RPMI8226 (cell line): ENCODE measurements around the gene SLC25A30.
A peak's percentile ranks its signal among the peaks of the same experiment; 100 is the strongest.

Experiments
- DNase-seq: peaks from one replicate; pipeline ENCODE4 v3.0.0-alpha.2; 2015

Gene SLC25A30

DNA sequence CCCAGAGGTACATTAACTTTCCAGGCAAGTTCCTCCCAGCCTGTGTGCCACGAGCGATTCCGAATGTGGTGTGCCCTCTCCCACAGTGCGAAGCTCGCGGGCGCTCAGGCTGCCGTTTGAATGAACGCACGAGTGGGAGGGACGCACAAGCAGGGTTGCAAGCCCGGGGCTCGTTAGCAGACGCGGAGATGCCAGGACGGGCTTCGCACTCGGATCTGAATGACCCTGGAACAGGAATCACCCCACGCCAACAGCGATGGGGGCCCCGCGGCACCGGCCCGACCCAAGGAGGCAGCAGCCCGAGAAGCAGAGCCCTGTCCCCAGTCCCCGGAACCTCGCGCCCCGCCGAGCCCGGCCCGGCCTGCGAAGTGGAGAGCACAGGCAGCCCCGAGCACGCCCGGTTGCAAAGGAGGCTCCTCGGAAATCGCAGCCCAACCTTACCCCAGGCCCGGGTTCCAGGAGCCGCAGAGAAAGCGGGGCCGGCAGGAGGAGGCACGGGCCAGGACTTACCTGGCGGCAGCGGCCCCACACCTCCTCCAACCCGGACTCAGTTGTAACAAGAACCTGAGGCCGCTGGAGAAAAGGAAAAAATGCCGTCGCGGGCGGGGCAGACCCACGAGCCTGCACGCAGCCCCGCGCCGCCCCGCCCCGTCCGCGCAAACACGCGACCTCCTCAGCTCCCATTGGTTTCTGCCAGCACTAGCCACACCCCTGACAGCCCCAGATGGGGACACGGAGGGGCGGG lies at the start of gene SLC25A30:
TSS of gene SLC25A30 (minus strand) at position 584 of the 745 bp plus-strand sequence. CDS start 6,948 bp downstream, outside the sequence.
- peak; percentile 85 for DNase-seq

GRCh38 chr13:45466359-45466758 lies 48.2 kb upstream of the SLC25A30 start:
- DNase-seq = no peak

DNA sequence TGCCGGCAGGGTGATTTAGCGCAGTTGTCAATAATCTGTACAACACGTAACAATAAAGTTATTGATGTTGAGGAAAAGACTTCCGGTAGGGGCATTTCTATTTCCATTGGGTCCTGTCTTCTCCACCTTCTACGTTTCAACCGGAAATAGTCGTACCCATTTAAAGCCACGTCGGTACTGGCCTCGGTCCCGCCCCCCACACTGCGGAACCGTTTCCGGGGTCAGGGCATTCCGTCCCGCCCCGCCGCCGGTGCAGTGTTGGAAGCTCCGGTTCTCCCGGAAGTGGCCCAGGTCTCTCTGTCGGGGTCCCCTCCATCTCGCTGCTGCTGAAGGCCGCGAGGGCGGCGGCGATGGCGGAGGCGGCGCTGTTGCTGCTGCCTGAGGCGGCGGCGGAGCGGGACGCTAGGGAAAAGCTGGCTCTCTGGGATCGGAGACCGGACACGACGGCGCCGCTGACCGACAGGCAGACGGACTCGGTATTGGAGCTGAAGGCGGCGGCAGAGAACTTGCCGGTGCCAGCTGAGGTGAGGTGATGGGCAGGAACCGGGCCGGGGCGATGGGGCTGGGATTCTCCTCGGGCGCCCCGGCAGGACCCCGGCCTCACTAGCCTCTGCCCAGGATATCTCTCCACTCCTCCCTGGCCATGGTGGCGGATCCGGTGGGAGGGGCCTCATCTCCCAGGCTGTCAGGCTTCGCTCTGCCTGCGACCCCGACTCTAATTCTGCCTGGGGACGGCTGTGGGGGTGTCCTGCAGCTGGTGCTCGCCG lies 46.7 kb upstream of the SLC25A30 start, which contains the start of gene COG3:
TSS of gene COG3 (plus strand) at position 253 of the 767 bp plus-strand sequence. CDS start at position 351, 98 bp downstream.
- DNase-seq = peak; percentile 93

DNA sequence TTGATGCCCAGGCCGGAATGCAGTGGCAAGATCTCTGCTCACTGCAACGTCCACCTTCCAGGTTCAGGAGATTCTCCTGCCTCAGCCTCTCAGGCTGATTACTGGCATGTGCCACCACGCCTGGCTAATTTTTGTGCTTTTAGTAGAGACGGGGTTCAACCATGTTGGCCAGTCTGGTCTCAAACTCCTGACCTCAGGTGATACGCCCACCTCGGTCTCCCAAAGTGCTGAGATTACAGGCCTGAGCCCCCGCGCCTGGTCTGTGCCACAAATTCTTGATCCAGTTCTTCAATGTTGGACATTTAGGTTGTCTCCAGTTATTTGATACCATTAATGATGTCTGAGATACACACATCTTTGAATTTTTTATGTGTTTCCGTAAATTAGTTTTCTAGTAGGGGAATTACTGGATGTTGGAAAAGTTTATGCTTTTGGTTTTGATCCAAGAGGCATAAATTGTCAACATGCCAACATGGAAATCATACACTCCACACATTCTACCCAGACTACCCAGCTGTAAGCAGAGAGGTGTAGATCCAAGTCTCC lies 46.0 kb upstream of the SLC25A30 start:
- no peak for DNase-seq

- DNase-seq = no peak
These were observed 38.2 kb upstream of the SLC25A30 start for GRCh38 chr13:45456196-45456972.

DNA sequence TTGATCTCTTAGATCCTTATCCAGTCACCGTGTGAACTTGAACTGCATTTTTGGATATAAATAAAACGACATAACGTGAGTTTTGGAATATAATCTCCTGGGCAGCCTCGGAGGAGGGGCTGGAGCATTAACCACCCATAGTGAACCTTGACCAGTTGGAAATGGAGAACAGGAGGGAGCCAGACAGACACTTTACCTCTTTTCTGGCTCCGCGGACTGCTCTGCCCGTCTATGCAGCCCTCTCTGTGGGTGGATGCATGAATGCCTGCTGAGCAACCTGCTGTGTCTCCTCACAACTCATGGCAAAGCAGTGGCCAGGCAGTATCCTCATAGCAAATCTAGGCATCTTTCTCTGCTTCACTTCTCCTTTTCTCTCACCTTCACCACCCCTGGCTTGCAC lies 36.0 kb upstream of the SLC25A30 start:
- DNase-seq = no peak

- no peak for DNase-seq
These were observed 33.1 kb upstream of the SLC25A30 start for GRCh38 chr13:45451282-45451681.

- DNase-seq = no peak
These were observed 30.9 kb upstream of the SLC25A30 start for GRCh38 chr13:45448965-45449559.

- DNase-seq = no peak
These were observed 29.0 kb upstream of the SLC25A30 start for GRCh38 chr13:45447050-45447661.

- no peak for DNase-seq
These were observed 28.0 kb upstream of the SLC25A30 start for GRCh38 chr13:45446181-45446580.

GRCh38 chr13:45445053-45445452 lies 26.9 kb upstream of the SLC25A30 start:
- no peak for DNase-seq

DNA sequence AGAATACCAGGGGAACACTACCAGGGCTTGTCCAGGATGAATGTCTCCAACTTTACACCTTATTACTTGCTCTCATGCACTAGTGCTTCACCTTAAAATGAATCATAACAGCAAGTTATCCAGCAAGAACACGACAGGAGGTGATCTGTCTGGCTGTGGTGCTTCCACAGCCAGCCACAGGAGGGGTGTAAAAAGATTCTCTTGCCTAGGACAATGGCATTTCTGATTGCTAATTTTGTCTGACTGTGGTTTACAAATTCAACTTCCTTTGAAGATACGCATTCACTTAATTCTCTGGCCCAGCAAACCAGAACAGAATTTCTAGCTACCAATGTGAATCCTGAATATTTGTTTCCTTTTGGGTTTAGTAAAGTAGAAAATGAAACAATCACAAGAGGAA lies 23.5 kb upstream of the SLC25A30 start:
- peak; percentile 41 for DNase-seq

- DNase-seq = no peak
These were observed 21.7 kb upstream of the SLC25A30 start for GRCh38 chr13:45439781-45440462.

GRCh38 chr13:45439008-45439407 lies 20.8 kb upstream of the SLC25A30 start:
- no peak for DNase-seq

DNA sequence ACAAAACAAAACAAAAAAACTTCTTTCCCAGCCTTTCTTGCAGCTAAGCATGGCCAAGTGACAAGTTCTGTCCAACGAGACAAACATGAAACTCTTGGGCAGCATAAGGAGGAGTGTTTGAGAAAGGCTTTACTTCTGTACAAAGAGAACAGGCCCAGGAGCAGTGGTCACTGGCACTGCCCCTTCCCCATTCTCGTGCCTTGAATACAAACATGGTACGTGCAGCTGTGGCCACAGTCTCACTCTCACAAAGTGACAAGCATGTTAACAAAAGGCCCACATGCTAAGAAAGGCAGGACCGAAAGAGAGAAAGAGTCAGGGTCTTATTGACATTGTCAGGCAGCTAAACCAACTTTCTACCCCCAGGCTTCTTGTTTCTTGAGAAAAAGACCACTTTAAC lies 19.8 kb upstream of the SLC25A30 start:
- no peak for DNase-seq

GRCh38 chr13:45436953-45437352 lies 18.8 kb upstream of the SLC25A30 start:
- DNase-seq = no peak

GRCh38 chr13:45436332-45436731 lies 18.2 kb upstream of the SLC25A30 start:
- DNase-seq = no peak

GRCh38 chr13:45434556-45435371 lies 16.6 kb upstream of the SLC25A30 start:
- DNase-seq = no peak

DNA sequence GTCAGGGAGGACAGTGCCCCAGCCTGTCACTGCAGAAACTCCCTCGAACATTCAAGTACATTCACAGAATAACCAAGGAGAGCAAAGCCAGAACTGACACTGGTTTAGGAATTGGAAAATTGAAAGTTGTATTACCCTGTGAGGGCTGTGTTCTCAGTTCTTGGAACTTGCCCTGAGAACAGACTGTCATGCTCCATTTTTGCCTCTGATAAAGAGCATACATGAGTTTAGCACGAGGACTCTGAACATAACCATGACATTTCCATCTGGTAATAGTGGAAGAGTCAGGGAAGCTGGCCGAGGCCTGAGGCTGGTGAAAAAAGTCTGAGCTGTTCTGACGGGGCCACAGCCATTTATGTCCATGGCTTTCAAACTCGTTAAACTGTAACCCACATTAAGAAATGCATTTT lies 15.2 kb upstream of the SLC25A30 start:
- no peak for DNase-seq

DNA sequence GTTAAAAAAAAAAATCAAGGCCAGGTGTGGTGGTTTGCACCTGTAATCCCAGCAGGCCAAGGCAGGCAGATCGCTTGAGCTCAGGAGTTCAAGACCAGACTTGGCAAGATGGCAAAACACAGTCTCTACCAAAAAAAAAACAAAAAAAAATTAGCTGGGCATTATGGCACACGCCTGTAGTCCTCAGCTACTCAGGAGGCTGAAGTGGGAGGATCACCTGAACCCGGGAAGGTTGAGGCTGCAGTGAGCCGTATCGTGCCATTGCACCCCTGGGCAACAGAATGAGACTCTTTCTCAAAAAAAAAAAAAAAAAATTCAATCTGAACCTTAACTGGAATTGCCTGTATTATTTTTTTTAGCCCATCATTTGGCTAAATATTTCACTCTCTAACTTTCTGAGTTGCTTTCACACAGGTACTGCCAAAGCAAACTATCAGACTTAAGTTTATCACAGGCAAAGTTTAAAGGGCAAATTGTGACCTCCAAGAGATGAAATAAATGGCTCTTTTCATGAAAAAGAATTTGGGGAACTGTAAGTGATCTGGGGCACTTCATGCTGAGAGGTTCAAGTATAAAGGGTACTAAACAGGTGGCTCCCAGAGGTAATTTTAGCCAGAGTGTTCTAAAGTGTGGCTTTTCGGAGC lies 14.7 kb upstream of the SLC25A30 start:
- DNase-seq = no peak
